ENCODE measurements around the gene MYO1A.

GRCh38 chr12:57025196-57025595 is 24.7 kb downstream of the MYO1A start:
- TF ChIP-seq CTCF (optimal IDR thresholded peaks at IDR 0.05 in 1 of 3, IDR thresholded peaks at IDR 0.05 in 1 of 3, conservative IDR thresholded peaks at IDR 0.05 in 1 of 3; ENCODE audit: extremely low read depth in 1 of 3, insufficient read depth in 2 of 3, low read length in 3 of 3) (no peak), EZH2 (IDR thresholded peaks at IDR 0.05; ENCODE audit: low read length) (no peak)
